H1 (cell line): ENCODE data around the gene GDPD5. TPM values are rescaled to one million over a fixed set of nuclear protein-coding genes. Genes with fewer than 3 reads are reported as not detected.

Experiments
- CTCF ChIA-PET: fragments of 300-600 bp; sonication (Branson Sonifier 250); formaldehyde crosslinking; loops from one replicate; lab custom pipeline; 2021; ENCODE audit not compliant: partially characterized antibody; lab: Charles Lee
- POLR2A ChIA-PET: fragments of 300-600 bp; sonication (Branson Sonifier 250); formaldehyde crosslinking; loops from one replicate; lab custom pipeline; 2021; ENCODE audit warnings: inconsistent platforms; ENCODE audit not compliant: partially characterized antibody; lab: Charles Lee
- DNase-seq, 2 experiments: peaks; one replicate each; pipeline versions ENCODE4 v3.0.0 to v3.0.0-alpha.2; 2010 to 2022; ENCODE audit warnings: low spot score in 2 of 2, low read depth in 1 of 2, mixed read lengths in 1 of 2
- FAIRE-seq: peaks from 2 replicates; lab custom pipeline; 2011; peaks lifted over from hg19 to GRCh38; lab: Jason Lieb, UNC
- H2AFZ ChIP-seq: 2 replicates; pipeline ENCODE4 v1.8.1; 2012; ENCODE audit warnings: low read length, inconsistent platforms
- H2AK5ac ChIP-seq: 2 replicates; pipeline ENCODE4 v1.6.1; 2013; ENCODE audit warnings: low read depth, low read length
- H2BK120ac ChIP-seq: replicated peaks from 2 replicates; pipeline ENCODE3; 2013; ENCODE audit warnings: low read depth, low read length, inconsistent platforms
- H2BK12ac ChIP-seq: 2 replicates; pipeline ENCODE4 v1.6.1; 2013; ENCODE audit warnings: low read depth, low read length
- H2BK15ac ChIP-seq: 2 replicates; pipeline ENCODE4 v1.6.1; 2013; ENCODE audit warnings: low read length
- H2BK20ac ChIP-seq: 2 replicates; pipeline ENCODE4 v1.6.1; 2013; ENCODE audit warnings: low read length
- H2BK5ac ChIP-seq: 2 replicates; pipeline ENCODE4 v1.6.1; 2013; ENCODE audit warnings: low read depth, low read length
- H3K14ac ChIP-seq: 2 replicates; pipeline ENCODE4 v1.6.1; 2013; ENCODE audit warnings: inconsistent platforms; ENCODE audit not compliant: insufficient read length
- H3K18ac ChIP-seq: 2 replicates; pipeline ENCODE4 v1.6.1; 2013; ENCODE audit warnings: low read length; ENCODE audit errors: extremely low read depth
- H3K23ac ChIP-seq: 2 replicates; pipeline ENCODE4 v1.6.1; 2013; ENCODE audit warnings: inconsistent platforms; ENCODE audit not compliant: insufficient read length
- H3K23me2 ChIP-seq: 2 replicates; pipeline ENCODE4 v1.6.1; 2013; ENCODE audit warnings: low read depth, low read length
- H3K27ac ChIP-seq: 2 replicates; pipeline ENCODE4 v1.6.1; 2011; ENCODE audit warnings: low read depth, low read length, inconsistent platforms
- H3K27me3 ChIP-seq, 4 experiments: replicated peaks in 1 of 4; 1 replicate in 1 of 4; 2 replicates in 3 of 4; pipeline versions ENCODE4 v1.6.1 to v1.8.1; 2011 to 2013; ENCODE audit warnings: low read length in 3 of 4, mild to moderate bottlenecking in 3 of 4, inconsistent platforms in 2 of 4, mixed read lengths in 2 of 4, moderate library complexity in 1 of 4; ENCODE audit not compliant: control insufficient read depth in 3 of 4, insufficient read depth in 3 of 4; ENCODE audit errors: extremely low read depth in 1 of 4
- H3K36me3 ChIP-seq, 4 experiments: 2 replicates each; pipeline versions ENCODE4 v1.6.1 to v1.8.1; 2011 to 2013; ENCODE audit warnings: mild to moderate bottlenecking in 4 of 4, low read length in 3 of 4, moderate library complexity in 2 of 4, control low read depth in 1 of 4, inconsistent platforms in 1 of 4; ENCODE audit not compliant: insufficient read depth in 4 of 4, control insufficient read depth in 2 of 4
- H3K4ac ChIP-seq: replicated peaks from 2 replicates; pipeline ENCODE3; 2013; ENCODE audit warnings: low read length, low read depth, mixed read lengths, inconsistent platforms; ENCODE audit not compliant: insufficient read length
- H3K4me1 ChIP-seq, 4 experiments: replicated peaks in 1 of 4; 1 replicate in 1 of 4; 2 replicates in 3 of 4; pipeline versions ENCODE4 v1.6.1 to v1.8.1; 2011 to 2013; ENCODE audit warnings: low read length in 3 of 4, inconsistent platforms in 2 of 4, mixed read lengths in 1 of 4; ENCODE audit not compliant: insufficient read depth in 4 of 4, control insufficient read depth in 3 of 4
- H3K4me2 ChIP-seq, 2 experiments: 2 replicates each; pipeline versions ENCODE4 v1.6.1 to v1.8.1; 2011 to 2013; ENCODE audit warnings: low read depth in 2 of 2, low read length in 2 of 2, control low read depth in 1 of 2, inconsistent platforms in 1 of 2, mild to moderate bottlenecking in 1 of 2; ENCODE audit not compliant: insufficient read depth in 1 of 2
- H3K4me3 ChIP-seq, 4 experiments: fragments of 200-600, 300-600 bp in 1 of 4; sonication (generic), shearing (Covaris generic), sonication (Bioruptor Twin) in 1 of 4; 2 replicates each; pipeline versions ENCODE4 v1.5.1 to v1.8.1; 2011 to 2016; ENCODE audit warnings: low read length in 4 of 4, low read depth in 3 of 4, control low read depth in 2 of 4, inconsistent platforms in 2 of 4, mild to moderate bottlenecking in 2 of 4, mixed read lengths in 1 of 4, moderate library complexity in 1 of 4; ENCODE audit not compliant: insufficient read depth in 2 of 4; ENCODE audit errors: extremely low read depth in 1 of 4
- H3K56ac ChIP-seq: replicated peaks from 2 replicates; pipeline ENCODE3; 2013; ENCODE audit warnings: low read depth, mild to moderate bottlenecking, mixed read lengths, low read length, inconsistent platforms; ENCODE audit not compliant: insufficient read length
- H3K79me1 ChIP-seq: 2 replicates; pipeline ENCODE4 v1.6.1; 2013; ENCODE audit warnings: low read depth, low read length, control low read depth
- H3K79me2 ChIP-seq, 2 experiments: 2 replicates each; pipeline versions ENCODE4 v1.6.1 to v1.8.1; 2012 to 2013; ENCODE audit warnings: low read length in 2 of 2, mild to moderate bottlenecking in 2 of 2, inconsistent platforms in 1 of 2; ENCODE audit not compliant: insufficient read depth in 2 of 2, control insufficient read depth in 1 of 2
- H3K9ac ChIP-seq, 4 experiments: replicated peaks in 1 of 4; 1 replicate in 1 of 4; 2 replicates in 3 of 4; pipeline versions ENCODE4 v1.6.1 to v1.8.1; 2011 to 2013; ENCODE audit warnings: low read depth in 3 of 4, low read length in 3 of 4, control low read depth in 2 of 4, mild to moderate bottlenecking in 2 of 4, moderate library complexity in 2 of 4, inconsistent platforms in 1 of 4; ENCODE audit errors: extremely low read depth in 1 of 4
- H3K9me3 ChIP-seq, 2 experiments: 2 replicates each; pipeline versions ENCODE4 v1.6.1 to v1.8.1; 2012 to 2013; ENCODE audit warnings: mild to moderate bottlenecking in 2 of 2, moderate library complexity in 2 of 2, control low read depth in 1 of 2, inconsistent platforms in 1 of 2, low read depth in 1 of 2, low read length in 1 of 2, mixed read lengths in 1 of 2; ENCODE audit not compliant: insufficient read depth in 2 of 2
- H4K20me1 ChIP-seq, 2 experiments: replicated peaks in 1 of 2; 2 replicates each; pipeline versions ENCODE3 to v1.8.1; 2011 to 2013; ENCODE audit warnings: inconsistent platforms in 2 of 2, low read length in 2 of 2, mild to moderate bottlenecking in 1 of 2; ENCODE audit not compliant: insufficient read depth in 2 of 2, control insufficient read depth in 1 of 2
- H4K5ac ChIP-seq: 2 replicates; pipeline ENCODE4 v1.6.1; 2013; ENCODE audit warnings: low read length, low read depth, mixed read lengths, inconsistent platforms; ENCODE audit not compliant: insufficient read length
- H4K8ac ChIP-seq: 2 replicates; pipeline ENCODE4 v1.8.0; 2013; ENCODE audit warnings: mild to moderate bottlenecking, moderate library complexity, low read length, inconsistent platforms; ENCODE audit not compliant: insufficient read depth; ENCODE audit errors: extremely low read depth
- H4K91ac ChIP-seq: replicated peaks from 2 replicates; pipeline ENCODE3; 2013; ENCODE audit warnings: low read length, mixed read lengths, inconsistent platforms; ENCODE audit not compliant: insufficient read length
- BCL11A ChIP-seq, 2 experiments: IDR thresholded peaks; one replicate each; pipeline ENCODE4 v1.6.1; 2011; ENCODE audit warnings: low read depth in 2 of 2, low read length in 2 of 2, mild to moderate bottlenecking in 2 of 2
- CHD2 ChIP-seq: IDR thresholded peaks from 2 replicates; pipeline ENCODE4 v1.6.1; 2012; ENCODE audit warnings: low read length, improper control_type of control experiment
- FOSL1 ChIP-seq: IDR thresholded peaks from 2 replicates; pipeline ENCODE4 v1.6.1; 2011; ENCODE audit warnings: mild to moderate bottlenecking, low read depth, low read length, moderate library complexity; ENCODE audit not compliant: insufficient read depth
- MAFK ChIP-seq: IDR thresholded peaks from 2 replicates; pipeline ENCODE4 v1.6.1; 2012; ENCODE audit warnings: low read depth, mild to moderate bottlenecking, improper control_type of control experiment, low read length
- TBP ChIP-seq: IDR thresholded peaks from 2 replicates; pipeline ENCODE4 v1.6.1; 2011; ENCODE audit warnings: low read depth, low read length, improper control_type of control experiment
- WGBS, 2 experiments: shearing (Covaris generic) in 1 of 2; methylation state at CpG; one replicate each; pipeline versions ENCODE4 v1.1.6 to v1.1.7; 2013 to 2015; ENCODE audit warnings: low lambda C conversion rate in 2 of 2, mixed read lengths in 2 of 2, inconsistent platforms in 1 of 2, low coverage in 1 of 2, missing lambda C conversion rate in 1 of 2; ENCODE audit not compliant: insufficient replicate concordance in 2 of 2, insufficient coverage in 1 of 2, insufficient read length in 1 of 2; ENCODE audit errors: extremely low coverage in 1 of 2, missing lambda C conversion rate in 1 of 2; 5-methylcytosine and 5-hydroxymethylcytosine counted together
- polyA plus RNA-seq, 7 experiments: library from polyadenylated mRNA; depleted of rRNA in 3 of 7; stranded (reverse) in 5 of 7; unstranded in 2 of 7; fragments of >200 nt in 5 of 7; fragments of 200-250 nt in 2 of 7; gene quantifications; 1 replicate in 5 of 7; 2 replicates in 1 of 7; 4 replicates in 1 of 7; pipeline versions ENCODE4 v1.2.1 to v1.2.3, GENCODE V29; 2011 to 2013; ENCODE audit warnings: missing spikeins in 2 of 7, mixed read lengths in 2 of 7
- total RNA-seq: library from RNA; stranded (reverse); fragmentation: NEBNext Ultra II Directional; extraction: Animal tissue kit (Norgen Biotek cat#: 25700); gene quantifications from 2 replicates; pipeline ENCODE4 v1.2.1, GENCODE V29; 2021
- TF ChIP-seq, protein P1 (sequence below): IDR thresholded peaks from 2 replicates; pipeline ENCODE4 v1.6.1; 2012; ENCODE audit warnings: low read length, inconsistent platforms
- TF ChIP-seq, protein P2 (sequence below), 3 experiments: IDR thresholded peaks; 1 replicate in 2 of 3; 2 replicates in 1 of 3; pipeline versions ENCODE4 v1.5.1 to v1.6.1; 2011; ENCODE audit warnings: low read length in 3 of 3, mild to moderate bottlenecking in 3 of 3, inconsistent platforms in 2 of 3, low read depth in 1 of 3, moderate library complexity in 1 of 3; ENCODE audit not compliant: insufficient read depth in 1 of 3; ENCODE audit errors: control extremely low read depth in 1 of 3

The GDPD5 gene
- total and polyA plus RNA-seq, 2 of the 8 experiments (the other 6 are each of a cell fraction or from before 2014, with no cell fraction given): 7.8 to 8.6 TPM

- Histone ChIP-seq H3K9me3 (no peaks in the 10 kb centered on the region), H3K18ac (no peak overlapping the region), H3K79me2 (no peaks in the 10 kb centered on the region), H3K4me3 (no peak overlapping the region), H2BK20ac (no peak overlapping the region), H3K4ac (no peak overlapping the region), H2AFZ (no peak overlapping the region), H4K5ac (no peak overlapping the region), H3K79me1 (no peaks in the 10 kb centered on the region), H3K4me2 (no peak overlapping the region), H3K9ac (no peak overlapping the region), H3K4me1 (peaks cover 0 to 3% (median 0%) of the 10 kb centered on the region in 4 experiments; a peak in 1 of 7 replicates), H3K36me3 (no peaks in the 10 kb centered on the region), H2BK5ac (no peak overlapping the region), H4K8ac (0 out of 2 replicates have a peak overlapping the region, but pooled peaks have one; percentile 3), H3K14ac (no peak overlapping the region), H4K91ac (no peak overlapping the region), H3K23ac (no peak overlapping the region), H2BK15ac (no peak overlapping the region), H4K20me1 (no peaks in the 10 kb centered on the region), H3K27me3 (no peaks in the 10 kb centered on the region; a peak in 1 of 7 replicates), H2BK12ac (0 out of 2 replicates have a peak overlapping the region, but pooled peaks have one; percentile 18), H3K56ac (no peak overlapping the region), H2BK120ac (no peak overlapping the region), H2AK5ac (no peak overlapping the region), H3K23me2 (no peaks in the 10 kb centered on the region), H3K27ac (no peak overlapping the region)
- 93% methylated on average over 9 of the region's 9 CpGs; no CpG with 5 or more reads in 1 of the 2 experiments for WGBS, 2 experiments
- ChIA-PET POLR2A (interaction anchor here (1.4 to 2.4 kb wide), 3 partner anchors 23 to 32 kb away, joined by 4 to 8 read pairs (median 7); partner anchors contain the start of gene SERPINH1), CTCF (interaction anchor here (0.6 to 27.2 kb wide), 11 partner anchors 7 to 1886 kb away, joined by 3 to 603 read pairs (median 3); no protein-coding TSS in a partner anchor)
- DNase-seq (no peak), FAIRE-seq (no peak)
- TF ChIP-seq BCL11A (IDR thresholded peaks at IDR 0.05; ENCODE audit: low read depth in 2 of 2, low read length in 2 of 2): no peak
- TF ChIP-seq TBP: no peak
- no peak for TF ChIP-seq FOSL1
- TF ChIP-seq, protein P1, sequence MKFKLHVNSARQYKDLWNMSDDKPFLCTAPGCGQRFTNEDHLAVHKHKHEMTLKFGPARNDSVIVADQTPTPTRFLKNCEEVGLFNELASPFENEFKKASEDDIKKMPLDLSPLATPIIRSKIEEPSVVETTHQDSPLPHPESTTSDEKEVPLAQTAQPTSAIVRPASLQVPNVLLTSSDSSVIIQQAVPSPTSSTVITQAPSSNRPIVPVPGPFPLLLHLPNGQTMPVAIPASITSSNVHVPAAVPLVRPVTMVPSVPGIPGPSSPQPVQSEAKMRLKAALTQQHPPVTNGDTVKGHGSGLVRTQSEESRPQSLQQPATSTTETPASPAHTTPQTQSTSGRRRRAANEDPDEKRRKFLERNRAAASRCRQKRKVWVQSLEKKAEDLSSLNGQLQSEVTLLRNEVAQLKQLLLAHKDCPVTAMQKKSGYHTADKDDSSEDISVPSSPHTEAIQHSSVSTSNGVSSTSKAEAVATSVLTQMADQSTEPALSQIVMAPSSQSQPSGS: no peak
- no peak for TF ChIP-seq MAFK
- TF ChIP-seq, protein P2, sequence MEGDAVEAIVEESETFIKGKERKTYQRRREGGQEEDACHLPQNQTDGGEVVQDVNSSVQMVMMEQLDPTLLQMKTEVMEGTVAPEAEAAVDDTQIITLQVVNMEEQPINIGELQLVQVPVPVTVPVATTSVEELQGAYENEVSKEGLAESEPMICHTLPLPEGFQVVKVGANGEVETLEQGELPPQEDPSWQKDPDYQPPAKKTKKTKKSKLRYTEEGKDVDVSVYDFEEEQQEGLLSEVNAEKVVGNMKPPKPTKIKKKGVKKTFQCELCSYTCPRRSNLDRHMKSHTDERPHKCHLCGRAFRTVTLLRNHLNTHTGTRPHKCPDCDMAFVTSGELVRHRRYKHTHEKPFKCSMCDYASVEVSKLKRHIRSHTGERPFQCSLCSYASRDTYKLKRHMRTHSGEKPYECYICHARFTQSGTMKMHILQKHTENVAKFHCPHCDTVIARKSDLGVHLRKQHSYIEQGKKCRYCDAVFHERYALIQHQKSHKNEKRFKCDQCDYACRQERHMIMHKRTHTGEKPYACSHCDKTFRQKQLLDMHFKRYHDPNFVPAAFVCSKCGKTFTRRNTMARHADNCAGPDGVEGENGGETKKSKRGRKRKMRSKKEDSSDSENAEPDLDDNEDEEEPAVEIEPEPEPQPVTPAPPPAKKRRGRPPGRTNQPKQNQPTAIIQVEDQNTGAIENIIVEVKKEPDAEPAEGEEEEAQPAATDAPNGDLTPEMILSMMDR (IDR thresholded peaks at IDR 0.05; ENCODE audit: control extremely low read depth in 1 of 3, insufficient read depth in 1 of 3, low read depth in 1 of 3, low read length in 3 of 3): no peak
- TF ChIP-seq CHD2: no peak
Measured at GRCh38 chr11:75539459-75540334, 14.0 kb upstream of the GDPD5 start.
